ENCODE results near the gene ZYG11A.

DNA sequence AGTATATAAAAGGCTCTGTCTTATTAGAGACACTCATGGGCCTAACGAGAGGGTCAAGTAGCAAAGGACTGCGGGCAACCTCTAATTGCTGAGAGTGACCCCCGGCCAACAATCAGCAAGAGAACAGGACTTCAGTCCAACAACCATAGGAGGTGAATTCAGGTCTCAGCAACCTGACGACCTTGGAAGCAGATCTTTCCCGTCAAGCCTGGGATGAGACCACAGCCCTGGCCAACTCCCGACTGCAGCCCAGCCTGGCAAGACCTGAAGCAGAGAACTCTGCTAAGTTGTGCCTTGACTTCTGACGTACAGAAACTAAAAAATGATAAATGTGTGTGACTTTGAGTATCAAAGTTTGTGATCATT lies 73.3 kb downstream of the ZYG11A start:
- no peak for TF ChIP-seq GATA3 (IDR thresholded peaks at IDR 0.05; ENCODE audit: low read depth, low read length)
- no peak for TF ChIP-seq GATA2 (IDR thresholded peaks at IDR 0.05; ENCODE audit: low read depth, low read length)

All from SH-SY5Y (cell line).